ENCODE data around the gene PSMB1. TPM values are rescaled to one million over a fixed set of nuclear protein-coding genes. Genes with fewer than 3 reads are reported as not detected.
"Not testable (repeated sequence)": the region's sequence is repeated elsewhere in the genome, so short reads cannot be mapped to it uniquely, and the experiment has no call there.

PSMB1 gene
- total and polyA plus RNA-seq, 9 of the 15 experiments (the other 6 are each of a cell fraction or from before 2014, with no cell fraction given), result 447 to 2,953 (median 884) TPM

DNA sequence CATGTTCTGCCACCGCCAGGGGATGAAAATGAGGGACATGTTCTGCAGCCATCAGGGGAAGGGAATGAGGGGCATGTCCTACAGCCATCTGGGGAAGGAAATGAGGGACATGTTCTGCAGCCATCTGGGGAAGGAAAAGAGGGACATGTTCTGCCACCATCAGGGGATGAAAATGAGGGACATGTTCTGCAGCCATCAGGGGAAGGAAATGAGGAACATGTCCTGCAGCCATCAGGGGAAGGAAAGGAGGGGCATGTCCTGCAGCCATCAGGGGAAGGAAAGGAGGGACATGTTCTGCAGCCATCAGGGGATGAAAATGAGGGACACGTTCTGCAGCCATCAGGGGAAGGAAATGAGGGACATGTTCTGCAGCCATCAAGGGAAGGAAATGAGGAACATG is 50.8 kb downstream of the PSMB1 start:
- H3K9me1 ChIP-seq (ENCODE audit: control insufficient read depth, insufficient read depth, low read length); H3K27ac ChIP-seq (ENCODE audit: extremely low read depth, low read depth, low read length); H3K9ac ChIP-seq (ENCODE audit: insufficient read depth in 1 of 2, low read depth in 2 of 2, low read length in 2 of 2); H3K4me2 ChIP-seq (ENCODE audit: insufficient read depth, low read length); FAIRE-seq; H3K4me1 ChIP-seq (replicated peaks in 1 of 2; ENCODE audit: control insufficient read depth in 2 of 2, insufficient read depth in 2 of 2, low read length in 2 of 2); H3K79me2 ChIP-seq (ENCODE audit: control insufficient read depth, insufficient read depth, low read length); POLR2A ChIA-PET; H2AFZ ChIP-seq (ENCODE audit: low read depth, low read length); intact Hi-C loops (cut with micrococcal nuclease); DNase-seq (ENCODE audit: extremely low read depth in 1 of 4, low spot score in 3 of 4); BruUV-seq (replicated peaks); ATAC-seq; H3K36me3 ChIP-seq (ENCODE audit: control insufficient read depth, insufficient read depth, low read length); CTCF ChIA-PET (ENCODE audit: low intra/inter-chr PET ratio); in situ Hi-C loops (cut with MboI); H3K9me3 ChIP-seq (replicated peaks; ENCODE audit: control insufficient read depth, insufficient read depth, low read depth, low read length); H4K20me1 ChIP-seq (replicated peaks; ENCODE audit: control insufficient read depth, insufficient read depth, low read length); H3K4me3 ChIP-seq: not testable (repeated sequence)
- peak in 1 of 3 experiments; percentile 44 for TF ChIP-seq YY1 (IDR thresholded peaks at IDR 0.05; ENCODE audit: borderline replicate concordance in 1 of 3, control insufficient read depth in 1 of 3, extremely low read depth in 1 of 3, insufficient read depth in 3 of 3, insufficient read length in 1 of 3, insufficient replicate concordance in 2 of 3, low read depth in 1 of 3, low read length in 2 of 3)
- H3K27me3 ChIP-seq (ENCODE audit: control insufficient read depth in 2 of 2, insufficient read depth in 2 of 2, low read length in 2 of 2), result peaks cover 16 to 50% of the 10 kb centered on the region in 2 experiments
- 0% methylated on average over 2 of the region's 2 CpGs for WGBS (ENCODE audit: insufficient coverage, low coverage, missing lambda C conversion rate)

GRCh38 chr6:170500955-170501590 is 52.0 kb downstream of the PSMB1 start:
- ChIA-PET POLR2A (no interaction called here), CTCF (ENCODE audit: low intra/inter-chr PET ratio) (no interaction called here)
- no peaks in the 10 kb centered on the region for H3K9me1 ChIP-seq (ENCODE audit: control insufficient read depth, insufficient read depth, low read length)
- no peaks in the 10 kb centered on the region for H3K4me1 ChIP-seq (replicated peaks in 1 of 2; ENCODE audit: control insufficient read depth in 2 of 2, insufficient read depth in 2 of 2, low read length in 2 of 2)
- WGBS (ENCODE audit: insufficient coverage, low coverage, missing lambda C conversion rate), result 0% methylated on average over 3 of the region's 3 CpGs
- H3K9me3 ChIP-seq (replicated peaks; ENCODE audit: control insufficient read depth, insufficient read depth, low read depth, low read length), result no peaks in the 10 kb centered on the region
- H3K79me2 ChIP-seq (ENCODE audit: control insufficient read depth, insufficient read depth, low read length), result no peaks in the 10 kb centered on the region
- in situ Hi-C loops (cut with MboI) (no loop called here), intact Hi-C loops (cut with micrococcal nuclease) (no loop called here)
- no peak overlapping the region for H3K27ac ChIP-seq (ENCODE audit: extremely low read depth, low read depth, low read length)
- H4K20me1 ChIP-seq (replicated peaks; ENCODE audit: control insufficient read depth, insufficient read depth, low read length), result no peaks in the 10 kb centered on the region
- no peak for FAIRE-seq
- no peak overlapping the region for H3K9ac ChIP-seq (ENCODE audit: insufficient read depth in 1 of 2, low read depth in 2 of 2, low read length in 2 of 2)
- no peak for DNase-seq (ENCODE audit: extremely low read depth in 1 of 4, low spot score in 3 of 4)
- ATAC-seq, result no peak
- H2AFZ ChIP-seq (ENCODE audit: low read depth, low read length), result no peak overlapping the region
- H3K4me2 ChIP-seq (ENCODE audit: insufficient read depth, low read length), result no peak overlapping the region
- no TSS peak for BruUV-seq (replicated peaks)
- H3K27me3 ChIP-seq (ENCODE audit: control insufficient read depth in 2 of 2, insufficient read depth in 2 of 2, low read length in 2 of 2), result peaks cover 23 to 57% of the 10 kb centered on the region in 2 experiments
- no peaks in the 10 kb centered on the region for H3K36me3 ChIP-seq (ENCODE audit: control insufficient read depth, insufficient read depth, low read length)
- no peak overlapping the region for H3K4me3 ChIP-seq
- TF ChIP-seq ARID1B (IDR thresholded peaks at IDR 0.05) (no peak), TAF15 (IDR thresholded peaks at IDR 0.05; ENCODE audit: low read depth, low read length) (no peak), BDP1 (IDR thresholded peaks at IDR 0.05; ENCODE audit: insufficient read depth, insufficient read length) (no peak), SNAPC5 (CRISPR knock-in tag; IDR thresholded peaks at IDR 0.05) (no peak), NFXL1 (CRISPR knock-in tag; IDR thresholded peaks at IDR 0.05) (no peak), ZSCAN32 (CRISPR knock-in tag; IDR thresholded peaks at IDR 0.05) (no peak), HNRNPK (IDR thresholded peaks at IDR 0.05; ENCODE audit: low read depth, low read length, poor library complexity, severe bottlenecking) (no peak), GABPB2 (CRISPR knock-in tag; conservative IDR thresholded peaks at IDR 0.05) (no peak), FOS (IDR thresholded peaks at IDR 0.05; ENCODE audit: extremely low read depth, insufficient read length) (no peak), ZBTB49 (CRISPR knock-in tag; IDR thresholded peaks at IDR 0.05; ENCODE audit: borderline replicate concordance) (no peak), KAT7 (CRISPR knock-in tag; IDR thresholded peaks at IDR 0.05; ENCODE audit: borderline replicate concordance) (no peak), ZC3H4 (CRISPR knock-in tag; IDR thresholded peaks at IDR 0.05; ENCODE audit: borderline replicate concordance) (no peak)

Measured in K562 (cell line).